A673 (cell line): ENCODE data around the gene ATP6V0D1. TPM values are rescaled to one million over a fixed set of nuclear protein-coding genes. Genes with fewer than 3 reads are reported as not detected.

Source experiments
- BruUV-seq: library from RNA; stranded (reverse); fragments of 400-500 nt; replicated peaks from 2 replicates; lab custom pipeline; 2021; lab: Mats Ljungman, UMichigan
- CTCF ChIA-PET: fragments of 300-600 bp; sonication (Branson Sonifier 250); formaldehyde crosslinking; loops from one replicate; lab custom pipeline; 2022; ENCODE audit warnings: antibody characterized with exemption; lab: Charles Lee
- POLR2A ChIA-PET: fragments of 300-600 bp; sonication (Branson Sonifier 250); formaldehyde crosslinking; loops from one replicate; lab custom pipeline; 2022; ENCODE audit warnings: antibody characterized with exemption; ENCODE audit not compliant: low non-redundant PET; lab: Charles Lee
- DNase-seq: peaks from one replicate; pipeline ENCODE4 v3.0.0-alpha.2; 2015; ENCODE audit warnings: low spot score
- H3K27ac ChIP-seq: fragments of 200-600 bp; sonication (generic); 2 replicates; pipeline ENCODE4 v1.5.1; 2016; ENCODE audit warnings: mixed run types, low read depth, mild to moderate bottlenecking, mixed read lengths, antibody characterized with exemption, low read length; ENCODE audit not compliant: poor library complexity, severe bottlenecking
- H3K27me3 ChIP-seq: fragments of 200-600 bp; sonication (generic); replicated peaks from 2 replicates; pipeline ENCODE4 v1.6.1; 2017; ENCODE audit warnings: mixed run types, low read depth, mild to moderate bottlenecking, mixed read lengths, antibody characterized with exemption, low read length; ENCODE audit not compliant: insufficient read depth, poor library complexity
- H3K36me3 ChIP-seq: fragments of 200-600 bp; sonication (generic); 2 replicates; pipeline ENCODE4 v1.6.1; 2016; ENCODE audit warnings: mixed run types, mild to moderate bottlenecking, mixed read lengths, antibody characterized with exemption, low read length; ENCODE audit not compliant: insufficient read depth, poor library complexity, severe bottlenecking
- H3K4me1 ChIP-seq: fragments of 200-600 bp; sonication (generic); 2 replicates; pipeline ENCODE4 v1.6.1; 2017; ENCODE audit warnings: mixed run types, mild to moderate bottlenecking, mixed read lengths, antibody characterized with exemption, low read length; ENCODE audit not compliant: insufficient read depth, poor library complexity, severe bottlenecking
- H3K4me3 ChIP-seq: fragments of 200-600 bp; sonication (generic); 2 replicates; pipeline ENCODE4 v1.5.1; 2016; ENCODE audit warnings: low read depth, mixed run types, mild to moderate bottlenecking, mixed read lengths, low read length; ENCODE audit not compliant: poor library complexity, severe bottlenecking
- H3K9me3 ChIP-seq: fragments of 200-600 bp; sonication (generic); 2 replicates; pipeline ENCODE4 v1.6.1; 2016; ENCODE audit warnings: mixed run types, low read depth, mild to moderate bottlenecking, mixed read lengths, antibody characterized with exemption, low read length; ENCODE audit not compliant: poor library complexity, severe bottlenecking
- EZH2 ChIP-seq: fragments of 200-600 bp; sonication (generic); IDR thresholded peaks from 2 replicates; pipeline ENCODE4 v1.6.1; 2017; ENCODE audit warnings: borderline replicate concordance, low read depth, mild to moderate bottlenecking, mixed read lengths, antibody characterized with exemption, low read length; ENCODE audit not compliant: poor library complexity, severe bottlenecking
- intact Hi-C: fragments of 100-400 bp; cut with micrococcal nuclease; formaldehyde crosslinking; loops from one replicate; pipeline ENCODE4 v1.10.0; 2022; ENCODE audit not compliant: unreplicated experiment
- total RNA-seq: library from RNA; stranded (reverse); gene quantifications from 2 replicates; pipeline ENCODE4 v1.2.3, GENCODE V29; 2021
- TF ChIP-seq, protein P1 (sequence below): fragments of 300-800, 200-600 bp; sonication (generic); conservative IDR thresholded peaks from 2 replicates; pipeline ENCODE4 v1.5.1; 2017; ENCODE audit warnings: low read depth, mild to moderate bottlenecking, antibody characterized with exemption, low read length, moderate library complexity, mixed read lengths

The ATP6V0D1 gene
- total RNA-seq, 1 experiment from 2014 or later, result 63.9 TPM

DNA sequence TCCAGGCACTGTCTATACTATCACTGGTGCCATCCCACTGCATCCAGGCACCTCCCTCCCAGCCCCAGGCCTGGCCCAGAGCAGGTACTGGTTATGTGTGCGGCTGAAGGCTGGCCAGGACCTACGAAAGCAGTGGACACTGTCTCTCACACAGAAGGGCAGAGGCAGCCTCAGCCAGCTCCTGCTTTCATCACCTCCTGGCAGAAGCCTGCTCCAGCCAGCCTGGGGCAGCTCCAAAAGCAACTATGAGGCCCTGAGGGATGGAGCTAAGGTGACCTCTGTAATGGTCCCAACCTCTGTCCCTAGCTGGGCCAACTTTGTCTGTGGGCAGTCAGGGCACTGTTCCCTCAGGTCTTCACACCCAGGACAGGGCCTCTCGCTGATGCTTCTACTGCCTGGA lies 31.2 kb downstream of the ATP6V0D1 start:
- intact Hi-C loops, result no loop called here
- POLR2A ChIA-PET, result no interaction called here
- no peaks in the 10 kb centered on the region for H3K4me1 ChIP-seq

DNA sequence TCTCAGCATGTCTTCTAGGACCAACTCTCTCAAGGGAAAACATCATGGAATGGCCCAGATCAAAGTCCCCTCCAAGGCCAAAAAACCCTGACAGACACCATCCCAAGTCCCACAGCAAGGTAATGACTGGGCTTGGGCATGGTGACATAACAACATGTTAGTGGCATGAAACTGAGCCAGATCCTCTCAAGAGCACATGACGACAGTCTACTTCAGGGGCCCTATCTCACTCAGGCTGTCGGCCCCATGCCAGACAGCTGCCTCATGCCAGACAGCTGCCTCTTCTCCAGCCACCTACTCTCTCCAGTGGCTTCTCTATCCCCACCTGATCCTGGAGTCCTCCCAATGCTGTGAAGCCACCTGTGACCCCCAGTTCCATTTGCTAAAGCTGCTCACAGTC lies 31.6 kb downstream of the ATP6V0D1 start:
- Histone ChIP-seq H3K4me1 (no peaks in the 10 kb centered on the region), H3K27ac (no peak overlapping the region), H3K4me3 (no peak overlapping the region), H3K27me3 (no peaks in the 10 kb centered on the region), H3K9me3 (no peaks in the 10 kb centered on the region), H3K36me3 (no peaks in the 10 kb centered on the region)
- ChIA-PET POLR2A (no interaction called here), CTCF (interaction anchor here (0.8 kb wide), 1 partner anchor 16 kb away, joined by 3 read pairs; no protein-coding TSS in a partner anchor)
- intact Hi-C loops, result no loop called here
- TF ChIP-seq, protein P1, sequence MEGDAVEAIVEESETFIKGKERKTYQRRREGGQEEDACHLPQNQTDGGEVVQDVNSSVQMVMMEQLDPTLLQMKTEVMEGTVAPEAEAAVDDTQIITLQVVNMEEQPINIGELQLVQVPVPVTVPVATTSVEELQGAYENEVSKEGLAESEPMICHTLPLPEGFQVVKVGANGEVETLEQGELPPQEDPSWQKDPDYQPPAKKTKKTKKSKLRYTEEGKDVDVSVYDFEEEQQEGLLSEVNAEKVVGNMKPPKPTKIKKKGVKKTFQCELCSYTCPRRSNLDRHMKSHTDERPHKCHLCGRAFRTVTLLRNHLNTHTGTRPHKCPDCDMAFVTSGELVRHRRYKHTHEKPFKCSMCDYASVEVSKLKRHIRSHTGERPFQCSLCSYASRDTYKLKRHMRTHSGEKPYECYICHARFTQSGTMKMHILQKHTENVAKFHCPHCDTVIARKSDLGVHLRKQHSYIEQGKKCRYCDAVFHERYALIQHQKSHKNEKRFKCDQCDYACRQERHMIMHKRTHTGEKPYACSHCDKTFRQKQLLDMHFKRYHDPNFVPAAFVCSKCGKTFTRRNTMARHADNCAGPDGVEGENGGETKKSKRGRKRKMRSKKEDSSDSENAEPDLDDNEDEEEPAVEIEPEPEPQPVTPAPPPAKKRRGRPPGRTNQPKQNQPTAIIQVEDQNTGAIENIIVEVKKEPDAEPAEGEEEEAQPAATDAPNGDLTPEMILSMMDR, result no peak
- TF ChIP-seq EZH2, result no peak
- DNase-seq, result no peak
- BruUV-seq, result no TSS peak

More for the DNA sequence above, 31.2 kb downstream of the ATP6V0D1 start:
- Histone ChIP-seq H3K4me3 (no peak overlapping the region), H3K27me3 (no peaks in the 10 kb centered on the region), H3K9me3 (no peaks in the 10 kb centered on the region), H3K36me3 (no peaks in the 10 kb centered on the region), H3K27ac (no peak overlapping the region)
- CTCF ChIA-PET, result interaction anchor here (0.8 kb wide), 1 partner anchor 16 kb away, joined by 3 read pairs; no protein-coding TSS in a partner anchor
- BruUV-seq, result no TSS peak
- TF ChIP-seq EZH2, result no peak
- TF ChIP-seq, protein P1, result no peak
- DNase-seq, result no peak

DNA sequence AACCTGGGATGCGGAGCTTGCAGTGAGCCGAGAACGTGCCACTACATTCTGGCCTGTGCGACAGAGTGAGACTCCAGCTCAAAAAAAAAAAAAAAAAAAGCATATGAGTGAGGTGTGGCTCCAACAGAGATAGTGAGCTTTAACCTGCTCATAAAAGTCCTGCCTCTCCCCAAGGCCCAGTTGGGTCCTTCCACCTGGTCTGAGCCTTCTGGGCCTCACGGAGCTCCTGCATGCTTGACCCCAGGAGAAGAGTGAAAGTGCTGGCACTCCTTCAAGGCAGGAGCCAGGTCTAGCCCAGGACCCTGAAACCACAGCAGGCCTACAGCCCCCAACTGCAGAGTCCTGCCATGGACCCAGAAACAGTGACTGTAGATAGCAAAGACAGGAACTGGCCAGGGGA lies 32.4 kb downstream of the ATP6V0D1 start:
- ChIA-PET CTCF (interaction anchor here (1.6 kb wide), 1 partner anchor 17 kb away, joined by 3 read pairs; no protein-coding TSS in a partner anchor), POLR2A (no interaction called here)
- Histone ChIP-seq H3K36me3 (no peaks in the 10 kb centered on the region), H3K9me3 (no peaks in the 10 kb centered on the region), H3K27me3 (no peaks in the 10 kb centered on the region), H3K4me1 (no peaks in the 10 kb centered on the region), H3K27ac (no peak overlapping the region), H3K4me3 (no peak overlapping the region)
- no peak for TF ChIP-seq EZH2
- TF ChIP-seq, protein P1, result no peak
- intact Hi-C loops, result no loop called here
- BruUV-seq, result no TSS peak
- DNase-seq, result no peak
